Tibial artery (tissue), 4 donors: ENCODE results near the gene CEMP1.

Experiments used
- DNase-seq, 2 donors: peaks; one replicate each; pipeline ENCODE4 v3.0.0-alpha.2; 2019
- H3K27ac ChIP-seq, 2 donors: fragments of 200-600 bp; sonication (generic) in 1 of 2; 1 replicate in 1 of 2; 2 replicates in 1 of 2; pipeline ENCODE4 v1.5.1; 2018 to 2019; ENCODE audit warnings: mild to moderate bottlenecking in 1 of 2
- H3K27me3 ChIP-seq, 2 donors: fragments of 200-600 bp; sonication (generic) in 1 of 2; one replicate each; pipeline versions ENCODE4 v1.5.1 to v1.6.0; 2016 to 2019
- H3K36me3 ChIP-seq, 3 donors: fragments of 200-600 bp; sonication (generic) in 2 of 3; one replicate each; pipeline ENCODE4 v1.5.1; 2016 to 2019; ENCODE audit warnings: mild to moderate bottlenecking in 2 of 3
- H3K4me1 ChIP-seq, 4 donors: fragments of 200-600 bp; sonication (generic) in 2 of 4; 1 replicate in 3 of 4; 2 replicates in 1 of 4; pipeline ENCODE4 v1.5.1; 2016 to 2019
- H3K4me3 ChIP-seq, 2 donors: fragments of 200-600 bp; sonication (generic) in 1 of 2; 1 replicate in 1 of 2; 2 replicates in 1 of 2; pipeline ENCODE4 v1.5.1; 2018 to 2019; ENCODE audit warnings: mild to moderate bottlenecking in 2 of 2
- H3K9me3 ChIP-seq, 3 donors: fragments of 200-600 bp; sonication (generic) in 1 of 3; one replicate each; pipeline ENCODE4 v1.5.1; 2016 to 2019
- intact Hi-C: fragments of 100-400 bp; cut with DNase I; formaldehyde crosslinking; loops from one replicate; pipeline ENCODE4 v1.15.0; 2023; ENCODE audit warnings: low total_unique reads
- TF ChIP-seq, protein P1 (sequence below), 2 experiments: fragments of 200-600 bp in 1 of 2; fragments of 450-650 bp in 1 of 2; IDR thresholded peaks; one replicate each; pipeline ENCODE4 v1.5.1; 2017 to 2019; ENCODE audit warnings: antibody characterized with exemption in 2 of 2, mild to moderate bottlenecking in 1 of 2, moderate library complexity in 1 of 2

The CEMP1 gene

DNA sequence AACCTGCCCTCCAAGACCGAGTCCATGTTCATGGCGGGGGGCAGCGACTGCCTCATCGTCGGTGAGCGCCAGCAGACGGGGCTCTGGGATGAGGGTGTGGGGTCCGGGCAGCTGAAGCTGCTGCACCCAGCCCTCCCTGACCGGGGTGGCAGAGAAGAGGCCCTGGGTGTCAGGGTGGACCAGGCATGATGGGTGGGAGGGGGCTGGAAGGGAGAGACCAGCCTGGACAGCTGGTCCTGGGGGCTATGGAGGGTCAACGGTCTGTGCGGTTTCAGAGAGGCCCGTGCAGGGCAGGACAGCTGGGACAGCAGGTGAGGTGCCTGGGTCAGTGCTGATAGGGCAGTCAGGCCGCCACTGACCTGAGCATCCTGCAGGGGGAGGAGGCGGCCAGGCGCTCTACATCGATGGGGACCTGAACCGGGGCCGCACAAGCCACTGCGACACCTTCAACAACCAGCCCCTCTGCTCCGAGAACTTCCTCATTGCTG lies 30.7 kb downstream of the CEMP1 start:
- intact Hi-C loops, result loop anchor here (2.0 to 5.0 kb wide), 2 partner anchors 73 to 160 kb away; partner anchors contain the start of genes ABCA3 and CCNF
- Histone ChIP-seq H3K27me3 (no peaks in the 10 kb centered on the region), H3K27ac (no peak overlapping the region), H3K4me3 (no peak overlapping the region), H3K4me1 (peaks cover 0 to 59% (median 19%) of the 10 kb centered on the region in 4 donors), H3K36me3 (peaks cover 0 to 22% (median 4%) of the 10 kb centered on the region in 3 donors), H3K9me3 (no peaks in the 10 kb centered on the region)
- no peak for DNase-seq
- TF ChIP-seq, protein P1, sequence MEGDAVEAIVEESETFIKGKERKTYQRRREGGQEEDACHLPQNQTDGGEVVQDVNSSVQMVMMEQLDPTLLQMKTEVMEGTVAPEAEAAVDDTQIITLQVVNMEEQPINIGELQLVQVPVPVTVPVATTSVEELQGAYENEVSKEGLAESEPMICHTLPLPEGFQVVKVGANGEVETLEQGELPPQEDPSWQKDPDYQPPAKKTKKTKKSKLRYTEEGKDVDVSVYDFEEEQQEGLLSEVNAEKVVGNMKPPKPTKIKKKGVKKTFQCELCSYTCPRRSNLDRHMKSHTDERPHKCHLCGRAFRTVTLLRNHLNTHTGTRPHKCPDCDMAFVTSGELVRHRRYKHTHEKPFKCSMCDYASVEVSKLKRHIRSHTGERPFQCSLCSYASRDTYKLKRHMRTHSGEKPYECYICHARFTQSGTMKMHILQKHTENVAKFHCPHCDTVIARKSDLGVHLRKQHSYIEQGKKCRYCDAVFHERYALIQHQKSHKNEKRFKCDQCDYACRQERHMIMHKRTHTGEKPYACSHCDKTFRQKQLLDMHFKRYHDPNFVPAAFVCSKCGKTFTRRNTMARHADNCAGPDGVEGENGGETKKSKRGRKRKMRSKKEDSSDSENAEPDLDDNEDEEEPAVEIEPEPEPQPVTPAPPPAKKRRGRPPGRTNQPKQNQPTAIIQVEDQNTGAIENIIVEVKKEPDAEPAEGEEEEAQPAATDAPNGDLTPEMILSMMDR (IDR thresholded peaks at IDR 0.05), result no peak

DNA sequence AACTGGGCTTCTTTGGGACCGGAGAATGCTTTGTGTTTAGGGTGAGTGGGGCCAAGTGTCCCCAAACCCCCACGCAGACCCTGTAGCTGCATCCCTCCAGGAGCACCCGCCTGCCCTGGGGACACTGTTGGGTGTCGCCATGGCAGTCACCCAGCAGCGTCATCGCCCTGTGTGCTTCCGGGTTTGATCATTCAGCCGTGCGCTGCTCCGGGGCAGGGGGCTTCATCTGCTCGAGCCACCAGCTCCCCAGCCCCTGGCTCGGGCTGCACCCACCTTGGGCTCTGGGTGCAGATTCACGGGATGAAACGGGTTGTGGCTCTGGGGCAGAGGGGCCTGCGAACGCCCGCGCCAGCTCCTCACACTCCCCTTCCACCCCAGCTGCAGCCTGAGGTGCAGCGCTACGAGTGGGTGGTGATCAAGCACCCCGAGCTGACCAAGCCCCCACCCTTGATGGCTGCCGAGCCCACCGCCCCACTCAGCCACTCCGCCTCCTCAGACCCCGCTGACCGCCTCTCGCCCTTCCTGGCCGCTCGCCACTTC lies 31.2 kb downstream of the CEMP1 start:
- no peak overlapping the region for H3K4me3 ChIP-seq
- no peak overlapping the region for H3K27ac ChIP-seq
- H3K9me3 ChIP-seq, result no peaks in the 10 kb centered on the region
- DNase-seq, result no peak
- peaks cover 0 to 22% (median 4%) of the 10 kb centered on the region in 3 donors for H3K36me3 ChIP-seq
- intact Hi-C loops, result loop anchor here (2.0 to 5.0 kb wide), 2 partner anchors 73 to 159 kb away; partner anchors contain the start of genes ABCA3 and CCNF
- peaks cover 0 to 59% (median 19%) of the 10 kb centered on the region in 4 donors for H3K4me1 ChIP-seq
- no peaks in the 10 kb centered on the region for H3K27me3 ChIP-seq
- TF ChIP-seq, protein P1 (IDR thresholded peaks at IDR 0.05), result no peak

DNA sequence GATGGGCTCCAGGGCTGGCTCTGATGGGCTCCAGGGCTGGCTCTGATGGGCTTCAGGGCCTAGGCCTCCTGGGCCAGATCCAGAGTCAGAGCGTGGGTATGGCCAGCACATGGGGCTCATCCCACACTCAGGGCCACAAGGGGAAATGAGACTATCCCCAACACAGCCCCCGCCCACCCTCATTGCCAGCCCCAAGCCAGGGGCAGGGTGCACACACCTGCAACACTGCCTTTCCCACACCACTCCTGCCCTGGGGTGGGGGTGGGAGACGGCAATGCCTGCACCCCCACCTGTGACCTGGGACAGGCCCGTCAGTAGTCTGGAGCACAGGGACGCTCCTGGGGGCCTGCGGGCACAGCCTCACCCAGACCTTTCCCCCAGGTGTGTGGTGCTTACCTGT lies 31.8 kb downstream of the CEMP1 start:
- H3K36me3 ChIP-seq, result peaks cover 0 to 22% (median 4%) of the 10 kb centered on the region in 3 donors
- no peak overlapping the region for H3K27ac ChIP-seq
- TF ChIP-seq, protein P1 (IDR thresholded peaks at IDR 0.05), result no peak
- no peak overlapping the region for H3K4me3 ChIP-seq
- H3K9me3 ChIP-seq, result no peaks in the 10 kb centered on the region
- intact Hi-C loops, result no loop called here
- DNase-seq, result no peak
- peaks cover 0 to 59% (median 19%) of the 10 kb centered on the region in 4 donors for H3K4me1 ChIP-seq
- H3K27me3 ChIP-seq, result no peaks in the 10 kb centered on the region

DNA sequence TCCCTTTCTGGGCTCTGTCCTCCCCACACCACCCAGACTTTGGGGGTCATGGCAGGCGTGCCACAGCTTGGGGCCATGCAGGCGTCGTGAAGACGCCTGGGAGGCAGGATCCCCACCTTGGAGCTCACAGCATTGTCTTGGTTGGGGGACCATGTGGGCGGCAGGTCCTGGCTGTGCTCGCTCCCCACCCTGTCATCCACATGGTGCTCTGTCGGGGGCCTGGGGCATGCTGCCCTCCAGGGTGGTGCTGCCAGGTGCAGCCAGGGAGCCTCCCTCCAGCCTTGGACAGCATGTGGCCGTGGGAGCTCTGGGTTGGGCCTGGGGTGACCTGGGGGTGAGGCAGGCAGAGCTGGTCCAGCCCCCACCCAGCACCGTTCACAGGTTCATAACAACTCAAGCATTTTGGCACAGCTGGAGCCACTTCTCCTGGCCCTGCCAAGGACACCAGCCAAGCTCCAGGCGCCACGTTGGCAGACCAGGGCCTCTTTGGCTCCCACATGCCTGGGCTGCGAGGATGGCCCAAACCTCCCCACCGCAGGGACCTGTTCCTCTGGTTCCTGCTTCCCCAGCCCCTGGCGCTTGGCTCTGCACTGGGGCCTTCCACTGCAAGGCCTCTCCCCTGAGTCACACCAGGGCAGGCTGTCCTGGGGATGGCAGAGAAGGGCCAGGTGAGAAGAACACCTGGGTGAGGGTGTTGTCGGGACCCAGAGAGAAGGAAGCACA lies 32.5 kb downstream of the CEMP1 start:
- Histone ChIP-seq H3K4me3 (no peak overlapping the region), H3K27ac (no peak overlapping the region), H3K9me3 (no peaks in the 10 kb centered on the region), H3K36me3 (peaks cover 0 to 22% (median 4%) of the 10 kb centered on the region in 3 donors), H3K4me1 (peaks cover 0 to 59% (median 19%) of the 10 kb centered on the region in 4 donors), H3K27me3 (no peaks in the 10 kb centered on the region)
- intact Hi-C loops, result no loop called here
- TF ChIP-seq, protein P1 (IDR thresholded peaks at IDR 0.05), result no peak
- no peak for DNase-seq

DNA sequence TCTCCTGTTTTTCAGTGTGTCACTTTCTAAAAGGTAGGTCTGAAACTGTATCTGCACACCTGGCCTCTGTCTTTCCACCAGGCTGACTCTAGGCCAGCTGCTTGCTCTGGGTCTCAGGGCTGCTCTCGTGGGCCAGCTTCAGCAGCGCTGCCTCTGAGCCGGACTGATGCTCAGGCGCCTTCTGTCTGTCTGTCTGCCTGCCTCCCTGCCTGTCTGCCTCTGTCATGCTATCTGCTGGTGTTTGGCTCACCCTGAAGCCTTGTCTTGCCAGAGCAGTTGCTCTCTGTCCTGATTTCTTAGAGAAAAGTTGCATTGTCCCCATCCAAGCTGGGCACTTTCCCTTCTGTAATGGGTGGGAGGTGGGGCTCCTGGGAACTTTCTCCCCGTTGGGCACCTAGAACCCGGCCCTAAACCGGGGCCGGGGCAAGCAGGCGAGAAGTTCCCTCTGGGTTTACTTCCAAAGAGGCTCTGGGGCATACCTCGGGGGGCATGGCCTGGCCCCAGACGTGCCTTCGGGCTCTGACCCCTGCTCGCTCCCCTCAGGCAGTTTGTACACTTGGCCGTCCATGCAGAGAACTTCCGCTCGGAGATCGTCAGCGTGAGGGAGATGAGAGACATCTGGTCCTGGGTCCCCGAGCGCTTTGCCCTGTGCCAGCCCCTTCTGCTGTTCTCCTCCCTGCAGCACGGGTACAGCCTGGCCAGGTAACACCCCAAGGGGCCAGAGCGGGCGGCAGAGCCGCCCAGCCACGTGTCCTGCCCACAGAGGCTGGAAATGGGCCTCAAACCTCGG lies 33.3 kb downstream of the CEMP1 start:
- no peak for DNase-seq
- Histone ChIP-seq H3K27ac (no peak overlapping the region), H3K9me3 (no peaks in the 10 kb centered on the region), H3K36me3 (peaks cover 0 to 22% (median 4%) of the 10 kb centered on the region in 3 donors), H3K4me1 (peaks cover 0 to 59% (median 19%) of the 10 kb centered on the region in 4 donors), H3K27me3 (no peaks in the 10 kb centered on the region), H3K4me3 (no peak overlapping the region)
- TF ChIP-seq, protein P1 (IDR thresholded peaks at IDR 0.05), result no peak
- intact Hi-C loops, result no loop called here
